ENCODE data around the gene NT5C1A. TPM values are rescaled to one million over a fixed set of nuclear protein-coding genes. Genes with fewer than 3 reads are reported as not detected.

The NT5C1A gene
- total RNA-seq, 3 donors from 2014 or later = not detected

DNA sequence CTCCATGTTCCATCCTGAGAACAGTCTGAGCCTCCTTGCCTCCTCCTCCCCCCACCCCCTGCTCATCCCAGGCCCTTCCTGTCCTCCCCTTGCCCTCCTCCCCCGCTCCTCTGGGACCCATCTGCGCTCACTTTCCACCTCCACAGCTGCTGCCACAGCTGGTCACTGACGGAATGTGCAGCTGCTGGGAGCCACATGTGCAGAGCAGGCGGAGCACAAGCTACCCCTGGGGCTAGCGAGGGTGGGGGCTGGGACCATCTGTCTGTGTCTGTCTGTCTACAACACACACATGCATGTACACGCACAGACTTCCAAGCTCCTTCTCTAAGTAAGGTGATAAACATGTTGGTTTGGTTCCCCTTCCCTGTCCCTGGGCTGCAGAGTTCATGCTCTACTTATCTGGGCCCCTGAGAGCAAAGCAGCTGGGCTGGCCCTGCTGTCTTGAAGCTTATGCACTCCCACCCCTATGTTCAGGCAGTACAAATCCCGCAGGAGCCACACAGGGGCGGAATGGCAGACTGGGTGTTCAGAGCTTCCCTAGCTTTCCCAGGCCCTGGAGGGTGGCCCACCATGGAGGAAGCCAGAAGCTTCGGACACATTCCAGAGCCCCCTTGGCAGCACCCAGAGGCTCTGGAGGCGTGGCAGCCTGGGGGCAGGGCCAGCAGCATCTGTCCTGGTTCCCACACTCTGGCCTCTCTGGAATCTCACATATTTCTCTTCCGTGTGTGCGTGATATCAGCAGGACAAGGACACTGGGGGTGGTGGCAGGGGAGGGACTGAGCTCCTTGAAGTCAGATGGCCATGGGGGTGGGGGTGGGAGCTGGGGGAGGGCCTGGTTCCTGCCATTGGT, 25.4 kb downstream of the NT5C1A start:
- no peak overlapping the region for H3K4me3 Mint-ChIP-seq
- DNase-seq = no peak
- H3K36me3 Mint-ChIP-seq (ENCODE audit: insufficient read depth) = no peaks in the 10 kb centered on the region
- H3K9me3 Mint-ChIP-seq = no peaks in the 10 kb centered on the region
- no peak for ATAC-seq
- no peaks in the 10 kb centered on the region for H3K4me1 Mint-ChIP-seq (ENCODE audit: low read depth)
- H3K27me3 Mint-ChIP-seq (ENCODE audit: low read depth) = no peaks in the 10 kb centered on the region

DNA sequence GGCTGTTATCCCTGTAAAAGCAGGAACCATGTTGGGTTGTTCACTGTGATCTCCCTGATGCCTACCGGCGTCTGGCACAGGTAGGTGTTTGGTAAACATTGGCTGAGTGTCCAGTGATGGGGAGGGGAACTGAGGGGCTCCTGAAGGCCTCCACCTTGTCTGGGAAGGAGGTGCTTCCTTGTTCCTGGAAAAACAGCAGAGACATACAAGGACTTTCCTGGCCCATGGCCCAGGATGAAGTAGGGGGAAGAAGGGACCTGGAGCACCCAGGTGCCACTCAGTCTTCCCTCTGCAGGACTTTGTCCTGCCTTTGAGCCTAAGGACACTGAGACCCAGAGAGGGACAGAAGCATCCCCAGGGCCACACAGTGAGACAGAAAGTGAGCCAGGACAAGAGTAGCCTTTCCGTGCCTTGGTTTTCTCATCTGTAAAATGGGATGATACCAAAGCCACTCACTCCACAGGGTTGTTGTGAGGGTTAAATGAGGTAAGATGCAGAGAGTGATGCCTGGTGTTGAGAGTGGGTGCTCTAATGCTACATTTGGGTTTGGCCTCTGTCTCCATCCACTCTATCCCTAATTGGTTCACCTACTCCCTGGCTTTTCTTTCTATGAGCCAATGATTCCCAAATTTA, 26.4 kb downstream of the NT5C1A start:
- Mint-ChIP-seq H3K9me3 (no peaks in the 10 kb centered on the region), H3K4me3 (no peak overlapping the region), H3K27me3 (ENCODE audit: low read depth) (no peaks in the 10 kb centered on the region), H3K36me3 (ENCODE audit: insufficient read depth) (no peaks in the 10 kb centered on the region), H3K4me1 (ENCODE audit: low read depth) (no peaks in the 10 kb centered on the region)
- DNase-seq = no peak
- ATAC-seq = no peak

DNA sequence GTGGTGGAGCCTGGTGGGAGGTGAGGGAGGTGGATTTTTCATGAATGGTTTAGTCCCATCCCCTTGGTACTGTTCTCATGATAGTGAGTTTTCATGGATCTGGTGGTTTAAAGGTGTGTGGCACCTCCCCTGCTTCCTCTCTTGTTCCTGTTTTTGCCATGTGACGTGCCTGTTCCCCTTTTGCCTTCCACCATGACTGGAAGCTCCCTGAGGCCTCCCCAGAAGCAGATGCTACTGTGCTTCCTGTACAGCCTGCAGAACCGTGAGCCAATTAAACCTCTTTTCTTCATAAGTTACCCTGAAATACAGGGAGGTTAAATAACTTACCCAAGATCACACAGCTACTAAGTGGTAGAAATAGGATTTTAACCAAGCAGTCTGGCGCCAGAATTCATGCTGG, 28.2 kb downstream of the NT5C1A start:
- no peaks in the 10 kb centered on the region for H3K27me3 Mint-ChIP-seq (ENCODE audit: low read depth)
- no peak overlapping the region for H3K4me3 Mint-ChIP-seq
- DNase-seq = no peak
- no peaks in the 10 kb centered on the region for H3K36me3 Mint-ChIP-seq (ENCODE audit: insufficient read depth)
- H3K4me1 Mint-ChIP-seq (ENCODE audit: low read depth) = no peaks in the 10 kb centered on the region
- H3K9me3 Mint-ChIP-seq = no peaks in the 10 kb centered on the region
- no peak for ATAC-seq

DNA sequence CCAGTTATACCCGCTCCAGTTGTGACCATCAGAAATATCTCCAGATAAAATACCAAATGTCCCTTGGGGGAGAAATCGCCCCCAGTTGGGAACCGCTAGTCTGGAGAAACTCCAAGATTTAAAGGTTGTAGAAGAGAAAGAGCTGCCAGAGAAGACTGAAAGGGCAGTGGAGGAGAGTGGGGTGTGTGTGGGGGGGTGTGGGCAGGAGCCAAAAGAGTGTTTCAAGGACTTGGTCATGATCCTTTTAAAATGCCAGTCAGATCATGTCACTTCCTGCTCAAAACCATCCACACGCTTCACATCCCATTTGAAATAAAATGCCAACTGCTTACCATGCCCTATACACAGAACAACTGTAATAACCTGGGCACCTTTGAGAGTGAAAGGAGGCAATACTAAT, 29.1 kb downstream of the NT5C1A start:
- ATAC-seq (no peak), DNase-seq (no peak)
- H3K9me3 Mint-ChIP-seq = no peaks in the 10 kb centered on the region
- H3K4me1 Mint-ChIP-seq (ENCODE audit: low read depth) = no peaks in the 10 kb centered on the region
- no peak overlapping the region for H3K4me3 Mint-ChIP-seq
- H3K27me3 Mint-ChIP-seq (ENCODE audit: low read depth) = peaks cover 6% of the 10 kb centered on the region
- no peaks in the 10 kb centered on the region for H3K36me3 Mint-ChIP-seq (ENCODE audit: insufficient read depth)

DNA sequence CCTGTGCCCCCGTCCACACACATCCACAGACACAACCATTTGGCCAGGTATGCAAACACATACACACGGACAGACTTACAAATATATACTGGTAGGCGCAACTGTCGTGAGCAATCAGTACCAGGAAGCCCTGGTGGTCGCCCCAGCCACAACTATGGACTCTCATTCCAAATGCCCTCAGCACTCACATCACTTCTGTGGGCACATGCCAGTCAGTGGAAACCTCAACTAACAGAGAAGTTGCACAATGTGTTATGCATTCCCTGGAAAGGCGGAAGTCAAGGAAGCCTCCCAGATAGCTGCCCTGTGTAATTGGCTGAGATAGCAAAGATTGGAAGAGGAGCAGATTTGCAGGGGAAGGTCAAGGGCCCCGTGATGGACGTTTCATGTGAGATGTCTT, 31.0 kb downstream of the NT5C1A start:
- Mint-ChIP-seq H3K36me3 (ENCODE audit: insufficient read depth) (no peaks in the 10 kb centered on the region), H3K9me3 (no peaks in the 10 kb centered on the region), H3K4me3 (no peak overlapping the region), H3K27me3 (ENCODE audit: low read depth) (peaks cover 13% of the 10 kb centered on the region), H3K4me1 (ENCODE audit: low read depth) (no peaks in the 10 kb centered on the region)
- ATAC-seq = no peak
- no peak for DNase-seq

DNA sequence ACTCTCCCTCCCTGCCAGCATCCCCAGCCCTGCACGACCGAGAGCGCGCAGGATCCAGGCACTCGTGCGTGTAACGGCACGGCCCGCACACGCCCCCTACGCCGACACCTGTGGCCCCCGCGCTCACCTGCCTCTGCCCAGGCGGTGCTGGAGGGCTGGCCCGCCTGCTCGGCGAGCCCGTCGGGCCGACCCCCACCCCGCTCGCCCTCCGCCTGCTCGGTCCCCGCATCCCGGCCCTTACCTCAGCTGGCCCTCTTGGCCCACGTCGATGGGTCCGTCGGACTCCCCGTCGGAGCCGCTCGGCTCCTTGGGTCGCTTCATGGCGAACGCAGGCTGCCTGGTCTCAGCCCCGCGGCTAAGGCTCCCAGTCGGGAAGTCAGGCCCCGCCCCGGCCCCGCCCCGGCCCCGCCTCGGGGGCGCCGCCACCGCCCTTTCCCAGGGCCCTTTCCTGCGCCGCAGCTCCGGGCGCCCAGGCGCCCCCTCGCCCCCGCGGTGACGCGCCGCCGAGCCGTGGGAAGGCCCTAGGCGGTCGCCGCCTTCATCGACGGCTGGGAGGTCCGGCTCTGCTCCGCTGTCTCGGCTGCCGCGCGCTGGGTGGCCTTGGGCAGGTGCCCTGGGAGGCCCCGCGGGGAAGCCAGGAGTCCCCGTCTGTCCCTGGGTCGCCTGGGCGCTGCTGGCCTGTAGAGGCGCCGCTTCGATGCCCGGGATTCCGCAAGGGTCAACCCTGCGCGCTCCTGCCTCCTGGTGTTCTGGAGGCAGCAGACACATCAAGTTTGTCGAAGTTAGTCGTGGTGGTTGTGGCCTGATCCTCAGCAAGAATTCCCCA, 32.4 kb downstream of the NT5C1A start, which contains the start of gene HEYL:
Gene HEYL (minus strand): TSS at position 339 of the 826 bp plus-strand sequence. CDS start 18 bp downstream, at position 321.
- peak within 1 kb of the TSS; percentile 49 for H3K4me3 Mint-ChIP-seq
- H3K4me1 Mint-ChIP-seq (ENCODE audit: low read depth) = no peaks in the 10 kb centered on the region
- H3K36me3 Mint-ChIP-seq (ENCODE audit: insufficient read depth) = no peaks in the 10 kb centered on the region
- H3K27me3 Mint-ChIP-seq (ENCODE audit: low read depth) = peaks cover 13% of the 10 kb centered on the region
- DNase-seq (peak; percentile 70), ATAC-seq (peak; percentile 94 to 95)
- no peaks in the 10 kb centered on the region for H3K9me3 Mint-ChIP-seq

GRCh38 chr1:39638965-39639304, 33.0 kb downstream of the NT5C1A start:
- Mint-ChIP-seq H3K9me3 (no peaks in the 10 kb centered on the region), H3K4me3 (peak overlapping the region; percentile 41), H3K27me3 (ENCODE audit: low read depth) (peaks cover 15% of the 10 kb centered on the region), H3K36me3 (ENCODE audit: insufficient read depth) (no peaks in the 10 kb centered on the region), H3K4me1 (ENCODE audit: low read depth) (no peaks in the 10 kb centered on the region)
- no peak for DNase-seq
- ATAC-seq = no peak

- no peaks in the 10 kb centered on the region for H3K4me1 Mint-ChIP-seq (ENCODE audit: low read depth)
- no peaks in the 10 kb centered on the region for H3K9me3 Mint-ChIP-seq
- H3K27me3 Mint-ChIP-seq (ENCODE audit: low read depth) = peaks cover 19% of the 10 kb centered on the region
- no peak for DNase-seq
- ATAC-seq = no peak
- no peaks in the 10 kb centered on the region for H3K36me3 Mint-ChIP-seq (ENCODE audit: insufficient read depth)
- no peak overlapping the region for H3K4me3 Mint-ChIP-seq
Measured at GRCh38 chr1:39637361-39637760, 34.5 kb downstream of the NT5C1A start.

DNA sequence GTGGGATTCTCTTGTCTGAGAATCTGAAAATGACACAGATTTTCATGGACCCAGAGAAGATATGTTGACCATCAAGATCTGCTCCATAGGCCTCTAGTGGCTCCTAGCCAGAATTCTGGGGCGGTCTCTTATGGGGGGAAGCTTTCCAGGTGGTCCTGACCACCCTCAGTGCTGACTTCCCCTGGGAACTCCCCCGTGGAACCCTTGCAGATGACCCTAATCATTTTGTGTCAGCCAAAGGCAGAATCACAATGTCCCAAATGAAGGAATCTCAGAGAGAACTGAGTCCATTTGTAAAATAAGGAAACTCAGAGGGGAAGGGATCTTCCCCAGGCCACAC, 36.1 kb downstream of the NT5C1A start:
- no peaks in the 10 kb centered on the region for H3K36me3 Mint-ChIP-seq (ENCODE audit: insufficient read depth)
- no peak overlapping the region for H3K4me3 Mint-ChIP-seq
- DNase-seq (no peak), ATAC-seq (no peak)
- H3K9me3 Mint-ChIP-seq = no peaks in the 10 kb centered on the region
- H3K4me1 Mint-ChIP-seq (ENCODE audit: low read depth) = peaks cover 3% of the 10 kb centered on the region
- H3K27me3 Mint-ChIP-seq (ENCODE audit: low read depth) = peaks cover 19% of the 10 kb centered on the region

DNA sequence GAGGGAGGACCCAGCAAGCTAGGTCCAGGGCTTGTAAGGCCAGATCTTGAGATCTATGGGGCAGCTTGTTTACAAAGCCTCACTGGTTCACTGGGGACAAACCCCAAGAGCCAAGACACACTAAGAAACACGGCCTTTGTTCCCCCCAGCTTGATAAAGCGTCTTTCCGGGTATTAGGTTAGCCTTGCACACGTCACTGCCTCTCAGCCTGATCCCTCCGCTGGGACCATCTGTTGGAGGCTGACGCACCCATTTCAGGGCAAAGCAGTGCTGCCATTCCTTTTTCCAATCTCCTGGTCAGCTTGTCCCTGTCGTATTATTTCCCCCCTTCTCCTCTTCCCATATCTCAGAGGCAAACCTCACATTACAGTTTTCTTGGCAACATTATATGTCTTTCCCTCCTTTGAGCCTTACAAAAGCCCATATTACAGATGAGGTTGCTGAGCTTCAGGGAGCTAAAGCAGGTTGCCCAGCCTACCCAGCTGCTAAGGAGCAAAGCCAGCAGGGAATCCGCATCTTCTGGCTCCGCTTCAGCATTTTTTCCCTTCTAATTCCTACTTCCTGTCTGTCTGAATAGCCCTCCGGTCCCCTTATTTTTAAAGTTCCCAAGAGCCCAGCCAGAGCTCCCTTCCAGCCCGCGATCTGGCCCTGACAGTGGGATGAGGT, 36.6 kb downstream of the NT5C1A start:
- no peak for DNase-seq
- Mint-ChIP-seq H3K4me3 (no peak overlapping the region), H3K4me1 (ENCODE audit: low read depth) (peaks cover 3% of the 10 kb centered on the region), H3K9me3 (no peaks in the 10 kb centered on the region), H3K36me3 (ENCODE audit: insufficient read depth) (no peaks in the 10 kb centered on the region), H3K27me3 (ENCODE audit: low read depth) (peaks cover 19% of the 10 kb centered on the region)
- no peak for ATAC-seq

DNA sequence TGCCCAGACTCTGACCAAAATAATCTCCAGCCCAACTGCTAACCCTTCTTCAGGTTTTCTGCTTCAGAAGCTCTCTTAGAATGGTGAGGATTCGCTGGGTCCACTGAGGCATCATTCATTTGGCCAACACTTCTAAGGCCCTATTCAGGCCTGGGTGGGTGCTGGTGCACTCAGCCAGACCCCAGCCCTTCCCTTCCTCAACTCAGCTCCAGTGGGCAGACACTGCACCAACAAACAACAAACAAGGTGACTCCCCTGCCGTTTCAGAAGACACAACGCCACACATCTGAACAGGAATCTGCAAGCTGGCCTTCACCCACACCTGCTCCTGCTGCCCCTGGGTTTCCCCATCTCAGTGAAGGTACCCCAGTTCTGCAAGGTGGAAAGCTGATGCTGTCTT, 38.5 kb downstream of the NT5C1A start:
- Mint-ChIP-seq H3K36me3 (ENCODE audit: insufficient read depth) (no peaks in the 10 kb centered on the region), H3K4me1 (ENCODE audit: low read depth) (peaks cover 3% of the 10 kb centered on the region), H3K27me3 (ENCODE audit: low read depth) (peaks cover 19% of the 10 kb centered on the region), H3K9me3 (no peaks in the 10 kb centered on the region), H3K4me3 (no peak overlapping the region)
- DNase-seq (no peak), ATAC-seq (no peak)

GRCh38 chr1:39632682-39633417, 39.1 kb downstream of the NT5C1A start:
- Mint-ChIP-seq H3K9me3 (no peaks in the 10 kb centered on the region), H3K4me3 (no peak overlapping the region), H3K4me1 (ENCODE audit: low read depth) (peaks cover 3% of the 10 kb centered on the region), H3K36me3 (ENCODE audit: insufficient read depth) (no peaks in the 10 kb centered on the region), H3K27me3 (ENCODE audit: low read depth) (peaks cover 14% of the 10 kb centered on the region)
- ATAC-seq = no peak
- DNase-seq = no peak

- ATAC-seq = no peak
Measured at GRCh38 chr1:39632323-39632681, 39.6 kb downstream of the NT5C1A start.

More at GRCh38 chr1:39632323-39632681, 39.6 kb downstream of the NT5C1A start:
- Mint-ChIP-seq H3K36me3 (ENCODE audit: insufficient read depth) (no peaks in the 10 kb centered on the region), H3K27me3 (ENCODE audit: low read depth) (peaks cover 9% of the 10 kb centered on the region), H3K9me3 (no peaks in the 10 kb centered on the region), H3K4me1 (ENCODE audit: low read depth) (peaks cover 3% of the 10 kb centered on the region), H3K4me3 (no peak overlapping the region)
- no peak for DNase-seq
